Mesendoderm (in vitro differentiated cells): ENCODE data around the gene AMY1A. TPM values are rescaled to one million over a fixed set of nuclear protein-coding genes. Genes with fewer than 3 reads are reported as not detected.
"Not testable (repeated sequence)": the region's sequence is repeated elsewhere in the genome, so short reads cannot be mapped to it uniquely, and the experiment has no call there.

ENCODE experiments used
- DNase-seq: peaks from one replicate; pipeline ENCODE4 v3.0.0; 2013
- H2AK5ac ChIP-seq: 2 replicates; pipeline ENCODE4 v1.6.1; 2013; ENCODE audit warnings: low read length, inconsistent platforms
- H2BK120ac ChIP-seq: 2 replicates; pipeline ENCODE4 v1.6.1; 2013; ENCODE audit warnings: low read depth, mild to moderate bottlenecking, low read length, moderate library complexity, mixed read lengths
- H2BK15ac ChIP-seq: replicated peaks from 2 replicates; pipeline ENCODE4 v1.6.1; 2013; ENCODE audit warnings: low read depth, mild to moderate bottlenecking, moderate library complexity
- H2BK5ac ChIP-seq: 2 replicates; pipeline ENCODE4 v1.6.1; 2013; ENCODE audit warnings: low read length, inconsistent platforms
- H3K18ac ChIP-seq: 2 replicates; pipeline ENCODE4 v1.6.1; 2013; ENCODE audit warnings: mild to moderate bottlenecking, low read length, mixed read lengths
- H3K23ac ChIP-seq: one replicate; pipeline ENCODE4 v1.6.1; 2013; ENCODE audit warnings: low read length
- H3K27ac ChIP-seq: 2 replicates; pipeline ENCODE4 v1.5.1; 2013; ENCODE audit warnings: low read depth, mild to moderate bottlenecking, inconsistent platforms, low read length, moderate library complexity
- H3K27me3 ChIP-seq: 2 replicates; pipeline ENCODE4 v1.6.1; 2013; ENCODE audit warnings: low read length, control low read depth, mild to moderate bottlenecking, inconsistent platforms; ENCODE audit not compliant: insufficient read depth, poor library complexity
- H3K36me3 ChIP-seq: 2 replicates; pipeline ENCODE4 v1.6.1; 2013; ENCODE audit warnings: low read length, inconsistent platforms; ENCODE audit not compliant: control insufficient read depth, insufficient read depth
- H3K4ac ChIP-seq: one replicate; pipeline ENCODE4 v1.6.1; 2013; ENCODE audit warnings: low read depth, mild to moderate bottlenecking, low read length, moderate library complexity
- H3K4me1 ChIP-seq: 2 replicates; pipeline ENCODE4 v1.6.1; 2013; ENCODE audit warnings: low read depth, low read length, inconsistent platforms; ENCODE audit not compliant: control insufficient read depth
- H3K4me2 ChIP-seq: 2 replicates; pipeline ENCODE4 v1.6.1; 2013; ENCODE audit warnings: low read length
- H3K4me3 ChIP-seq: 2 replicates; pipeline ENCODE4 v1.5.1; 2013; ENCODE audit warnings: mild to moderate bottlenecking, low read length
- H3K56ac ChIP-seq: one replicate; pipeline ENCODE4 v1.6.1; 2013; ENCODE audit warnings: low read length
- H3K79me1 ChIP-seq: 2 replicates; pipeline ENCODE4 v1.6.1; 2013; ENCODE audit warnings: low read length, inconsistent platforms
- H3K79me2 ChIP-seq: 2 replicates; pipeline ENCODE4 v1.6.1; 2013; ENCODE audit warnings: mild to moderate bottlenecking, low read length; ENCODE audit not compliant: control insufficient read depth, insufficient read depth
- H3K9ac ChIP-seq: 2 replicates; pipeline ENCODE4 v1.6.1; 2013; ENCODE audit warnings: low read length, inconsistent platforms
- H4K5ac ChIP-seq: one replicate; pipeline ENCODE4 v1.6.1; 2013; ENCODE audit warnings: low read length
- H4K8ac ChIP-seq: one replicate; pipeline ENCODE4 v1.6.1; 2013; ENCODE audit warnings: low read depth, mild to moderate bottlenecking, control low read depth, low read length, moderate library complexity
- WGBS: extraction: QIAGEN DNeasy Blood & Tissue Kit; methylation state at CpG from one replicate; pipeline ENCODE4 v1.1.7; 2013; ENCODE audit warnings: low lambda C conversion rate, missing lambda C conversion rate; ENCODE audit not compliant: insufficient coverage; ENCODE audit errors: extremely low coverage; 5-methylcytosine and 5-hydroxymethylcytosine counted together
- small RNA-seq: library from polyadenylated mRNA; stranded (forward); fragments of <200 nt; extraction: miRNeasy Mini kit (QIAGEN cat#:217004); gene quantifications from one replicate; pipeline ENCODE3, GENCODE V24; 2013; ENCODE audit not compliant: insufficient read depth

The AMY1A gene

DNA sequence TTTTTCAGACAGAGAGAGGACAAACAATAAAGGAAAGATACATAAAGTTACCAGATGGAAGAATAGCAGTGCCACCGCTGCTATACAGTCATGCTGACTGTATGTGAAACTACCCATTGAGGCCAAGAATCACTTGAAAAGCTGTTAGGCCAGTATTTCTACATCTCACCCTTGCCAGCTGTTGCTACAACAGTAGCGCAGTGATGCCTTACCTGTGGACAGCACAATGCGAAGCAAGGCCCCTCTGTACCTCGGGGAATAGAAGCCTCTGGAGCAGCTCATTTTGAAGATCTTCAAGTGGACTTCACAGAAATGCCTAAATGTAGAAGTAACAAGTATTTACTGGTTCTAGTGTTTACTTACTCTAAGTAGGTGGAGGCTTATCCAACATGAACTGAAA is 45.1 kb downstream of the AMY1A start:
- not testable (repeated sequence) for H3K36me3 ChIP-seq, H4K5ac ChIP-seq, H2AK5ac ChIP-seq, H3K4ac ChIP-seq, H2BK15ac ChIP-seq, H3K18ac ChIP-seq, H3K27ac ChIP-seq, H3K9ac ChIP-seq, H3K4me3 ChIP-seq, H3K79me2 ChIP-seq, H2BK120ac ChIP-seq, H3K4me2 ChIP-seq, DNase-seq, H3K23ac ChIP-seq, H3K27me3 ChIP-seq, H4K8ac ChIP-seq, H2BK5ac ChIP-seq, H3K4me1 ChIP-seq, H3K79me1 ChIP-seq, H3K56ac ChIP-seq
- WGBS: no CpG with 5 or more reads among the region's 4 CpGs

DNA sequence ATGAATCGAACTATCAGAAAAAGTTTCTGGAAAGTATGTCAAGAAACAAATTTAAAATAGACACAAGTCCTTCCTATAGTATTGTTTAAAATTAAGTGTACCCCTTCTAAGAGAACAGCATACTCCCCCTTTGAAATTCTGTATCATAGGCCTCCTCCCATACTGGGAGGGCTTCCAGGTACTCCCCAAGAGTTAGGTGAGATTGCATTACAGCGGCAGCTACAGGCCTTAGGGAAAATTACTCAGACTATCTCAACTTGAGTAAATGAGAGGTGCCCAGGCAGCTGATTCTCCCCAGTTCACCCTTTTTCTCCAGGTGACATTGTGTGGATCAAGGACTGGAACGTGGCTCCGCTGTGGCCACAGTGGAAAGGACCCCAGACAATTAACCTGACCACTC is 45.7 kb downstream of the AMY1A start:
- not testable (repeated sequence) for H2BK120ac ChIP-seq, H4K8ac ChIP-seq, H3K4me3 ChIP-seq, H2BK5ac ChIP-seq, H3K79me1 ChIP-seq, H2BK15ac ChIP-seq, H3K56ac ChIP-seq, DNase-seq, H3K4ac ChIP-seq, H3K79me2 ChIP-seq, H2AK5ac ChIP-seq, H3K27me3 ChIP-seq, H3K18ac ChIP-seq, H4K5ac ChIP-seq, H3K36me3 ChIP-seq, H3K4me2 ChIP-seq, H3K4me1 ChIP-seq, H3K9ac ChIP-seq, H3K23ac ChIP-seq, H3K27ac ChIP-seq
- no CpG with 5 or more reads among the region's 4 CpGs for WGBS

DNA sequence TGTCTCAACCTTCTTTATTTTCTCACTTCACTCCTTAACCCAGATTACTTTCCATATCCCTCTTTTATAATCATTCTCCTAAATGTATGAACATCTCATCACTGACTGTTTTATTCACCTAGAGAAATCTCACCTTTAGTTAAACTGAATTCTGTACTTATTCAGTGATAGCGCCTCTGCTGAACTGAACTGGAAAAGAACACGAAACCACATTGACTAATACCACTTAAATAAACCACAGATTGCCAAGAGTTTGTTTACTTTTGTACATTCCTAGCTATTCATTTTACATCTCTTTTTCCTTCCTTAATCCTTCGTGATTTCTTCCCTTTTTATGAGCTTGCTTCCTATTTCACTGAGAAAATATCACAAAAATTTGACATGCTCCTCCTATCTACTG is 52.1 kb downstream of the AMY1A start:
- H4K5ac ChIP-seq, H2BK15ac ChIP-seq, H3K36me3 ChIP-seq, H3K79me2 ChIP-seq, H3K56ac ChIP-seq, H4K8ac ChIP-seq, H2BK120ac ChIP-seq, H3K4me2 ChIP-seq, H3K9ac ChIP-seq, H3K18ac ChIP-seq, H3K27ac ChIP-seq, DNase-seq, H2BK5ac ChIP-seq, H3K4me3 ChIP-seq, H2AK5ac ChIP-seq, H3K4ac ChIP-seq, H3K79me1 ChIP-seq, H3K4me1 ChIP-seq, H3K27me3 ChIP-seq, H3K23ac ChIP-seq: not testable (repeated sequence)
- no CpG with 5 or more reads among the region's 3 CpGs for WGBS

DNA sequence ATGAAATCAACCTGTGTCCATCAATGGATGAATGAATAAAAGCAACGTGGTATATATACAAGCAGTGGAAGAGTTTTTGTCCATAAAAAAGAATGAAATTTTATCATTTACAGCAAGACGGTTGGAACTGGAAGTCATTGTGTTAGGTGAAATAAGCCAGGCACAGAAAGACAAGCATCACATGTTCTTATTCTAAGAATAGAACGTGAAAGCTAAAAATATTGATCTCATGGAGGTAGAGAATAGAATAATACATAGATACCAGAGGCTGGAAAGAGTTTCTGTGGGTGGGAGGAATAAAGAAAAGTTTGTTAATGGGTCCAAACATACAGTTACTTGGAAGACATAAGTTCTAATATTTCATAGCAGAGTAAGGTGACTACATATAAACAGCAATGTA is 54.8 kb downstream of the AMY1A start:
- not testable (repeated sequence) for H3K9ac ChIP-seq, H4K5ac ChIP-seq, H4K8ac ChIP-seq, H2BK120ac ChIP-seq, H2BK5ac ChIP-seq, H3K4me1 ChIP-seq, H3K56ac ChIP-seq, H3K23ac ChIP-seq, H3K4me3 ChIP-seq, H2BK15ac ChIP-seq, H3K27ac ChIP-seq, DNase-seq, H3K79me1 ChIP-seq, H3K27me3 ChIP-seq, H3K79me2 ChIP-seq, H3K18ac ChIP-seq, H3K36me3 ChIP-seq, H3K4me2 ChIP-seq, H2AK5ac ChIP-seq, H3K4ac ChIP-seq
- WGBS: no CpG with 5 or more reads among the region's 3 CpGs

Small RNA genes within 50 kb of the gene (small RNA-seq; reads per million reads assigned to genes)
- gene AC105272.1: not detected
